ENCODE measurements around the gene ARHGAP26.

The ARHGAP26 gene

DNA sequence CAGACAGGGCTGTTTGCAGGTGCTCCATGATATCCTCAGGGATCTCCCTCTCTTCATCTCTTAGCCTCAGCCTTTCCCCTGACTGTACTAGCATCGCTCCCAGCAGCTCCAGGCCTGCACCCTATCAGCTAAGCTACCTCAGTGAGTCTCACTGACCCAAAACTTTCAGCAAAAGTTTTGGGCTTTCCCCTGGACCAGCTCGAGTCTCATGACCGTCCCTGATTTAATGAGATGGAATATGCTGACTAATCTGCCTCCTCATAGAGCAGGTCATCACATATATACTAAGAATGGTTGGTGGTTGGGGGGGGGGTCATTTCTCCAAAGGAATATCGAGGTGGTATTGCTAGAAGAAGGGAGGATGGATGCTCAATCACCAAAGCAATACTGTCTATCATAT, 481.8 kb downstream of the ARHGAP26 start:
- no peak for FAIRE-seq
- no peak for DNase-seq (ENCODE audit: low spot score)

DNA sequence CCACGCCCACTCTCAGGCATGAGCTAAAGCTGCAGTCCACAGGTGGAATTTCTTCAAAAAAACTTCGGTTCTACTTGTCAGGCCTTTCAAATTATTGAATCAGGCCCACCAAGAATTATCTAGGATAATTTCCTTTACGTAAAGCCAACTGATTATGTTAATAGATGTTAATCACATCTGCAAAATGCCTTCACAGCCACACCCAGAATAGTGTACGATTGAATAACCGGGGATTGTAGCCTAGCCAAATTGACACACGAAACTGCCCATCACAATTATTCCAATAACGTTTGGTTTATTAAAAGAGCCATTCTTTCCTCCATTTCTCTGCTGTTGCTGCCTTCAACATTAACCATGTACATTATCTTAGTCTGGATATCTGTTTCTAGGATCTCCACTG, 484.6 kb downstream of the ARHGAP26 start:
- DNase-seq (ENCODE audit: low spot score) (no peak), FAIRE-seq (no peak)

DNA sequence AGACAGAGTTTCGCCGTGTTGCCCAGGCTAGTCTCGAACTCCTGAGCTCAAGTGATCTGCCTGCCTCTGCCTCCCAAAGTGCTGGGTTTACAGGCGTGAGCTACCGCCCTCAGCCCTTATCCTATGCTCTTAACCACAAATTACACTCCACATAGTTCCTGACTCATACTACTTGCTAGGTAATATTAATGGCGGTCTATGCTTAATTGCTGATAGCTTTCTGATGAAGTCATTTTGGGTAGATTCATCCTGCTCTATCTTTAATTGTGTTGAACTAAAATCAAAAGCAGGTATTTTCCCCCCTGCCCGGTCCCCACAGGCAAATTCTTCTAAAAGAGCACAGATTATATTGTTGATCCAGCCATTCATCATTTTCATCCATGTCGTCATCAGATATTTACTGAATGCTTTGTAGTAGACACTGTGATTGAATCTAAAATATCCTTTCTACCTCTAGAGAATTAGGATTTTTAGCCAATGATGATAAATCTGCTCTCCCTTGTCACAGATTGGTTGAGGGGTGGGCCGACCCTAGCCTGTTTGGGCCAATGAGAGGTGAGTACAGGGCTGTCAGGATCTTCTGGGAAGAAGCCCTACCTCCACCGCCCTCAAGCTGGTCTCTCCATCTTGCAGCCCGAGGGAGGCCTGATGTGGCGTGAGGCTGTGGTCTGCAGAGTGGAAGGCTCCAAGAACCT, 488.5 kb downstream of the ARHGAP26 start:
- DNase-seq (ENCODE audit: low spot score) (peak; percentile 64), FAIRE-seq (no peak)

DNA sequence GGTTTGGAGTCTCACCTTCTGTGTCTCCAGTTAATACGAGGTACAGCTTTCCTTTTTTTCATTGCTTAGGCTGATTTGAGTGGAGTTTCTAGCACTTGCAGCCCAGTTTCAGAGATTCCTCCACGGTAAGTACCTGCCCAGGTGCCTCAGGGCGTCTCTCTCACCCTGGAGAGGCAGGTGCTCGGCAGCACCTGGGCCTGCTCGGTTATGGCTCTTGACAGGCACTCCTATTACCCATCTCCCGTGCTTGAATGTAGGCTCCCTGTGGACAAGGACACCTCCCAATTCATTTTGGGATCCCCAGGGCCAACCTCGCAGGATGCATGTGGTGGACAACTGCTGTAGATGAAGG, 489.1 kb downstream of the ARHGAP26 start:
- FAIRE-seq (no peak), DNase-seq (ENCODE audit: low spot score) (no peak)

DNA sequence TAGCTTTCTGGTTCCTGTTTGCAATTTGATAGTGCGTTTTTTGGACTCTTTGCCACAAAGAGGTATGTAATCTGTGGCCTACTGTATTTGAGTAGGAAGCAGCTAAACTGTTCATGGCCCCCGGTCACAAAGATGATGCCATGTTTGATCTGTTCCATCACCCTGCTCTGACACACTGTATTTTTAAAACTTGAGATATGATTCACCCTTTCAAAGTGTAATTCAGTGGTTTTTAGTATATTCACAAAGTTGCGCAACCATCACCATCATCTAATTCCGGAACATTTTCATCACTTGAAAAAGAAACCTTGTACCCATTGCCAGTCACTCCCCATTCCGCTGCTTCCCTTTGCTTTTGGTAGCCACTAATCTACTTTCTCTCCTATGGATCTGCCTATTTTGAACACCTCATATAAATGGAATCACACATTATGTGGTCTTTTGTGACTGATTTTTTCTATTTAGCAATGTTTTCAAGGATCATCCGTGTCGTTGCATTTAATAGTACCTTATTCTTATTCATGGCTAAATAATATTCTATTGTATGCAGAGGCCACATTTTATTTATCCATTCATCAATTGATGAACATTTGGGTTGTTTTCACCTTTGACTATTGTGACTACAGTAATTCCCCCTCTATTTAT, 491.7 kb downstream of the ARHGAP26 start:
- FAIRE-seq = peak; percentile 60
- peak; percentile 84 for DNase-seq (ENCODE audit: low spot score)

DNA sequence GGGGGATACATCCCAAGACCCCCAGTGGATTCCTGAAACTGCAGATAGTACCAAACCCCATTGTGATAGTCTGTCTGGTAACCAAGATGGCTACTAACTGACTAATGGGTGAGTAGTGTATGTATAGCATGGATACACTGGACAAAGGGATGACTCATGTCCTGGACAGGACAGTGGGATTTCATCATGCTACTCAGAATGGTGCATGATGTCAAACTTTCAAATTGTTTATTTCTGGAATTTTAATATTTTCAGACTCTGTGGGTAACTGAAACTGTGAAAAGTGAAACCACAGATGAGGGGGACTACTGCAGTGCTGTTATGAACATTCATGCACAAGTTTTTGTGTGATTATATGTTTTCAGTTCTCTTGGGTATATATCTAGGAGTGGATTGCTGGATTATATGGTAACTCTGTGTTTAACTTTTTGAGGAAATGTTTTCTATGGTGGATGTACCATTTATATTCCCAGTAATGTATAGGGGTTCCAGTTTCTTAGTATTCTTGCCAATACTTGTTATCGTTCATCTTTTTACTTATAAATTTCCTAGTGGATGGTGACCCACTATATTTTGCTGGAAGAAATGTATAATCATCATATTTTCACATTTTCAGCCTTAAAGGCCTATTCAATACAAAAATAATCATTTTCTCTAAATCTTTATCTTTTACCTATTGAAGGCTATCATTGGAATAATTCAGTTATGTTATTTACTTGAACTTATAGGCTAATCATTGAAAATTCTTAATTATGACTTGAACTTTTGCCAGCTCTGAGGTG, 492.4 kb downstream of the ARHGAP26 start:
- FAIRE-seq (peak; percentile 86), DNase-seq (ENCODE audit: low spot score) (peak; percentile 91)

DNA sequence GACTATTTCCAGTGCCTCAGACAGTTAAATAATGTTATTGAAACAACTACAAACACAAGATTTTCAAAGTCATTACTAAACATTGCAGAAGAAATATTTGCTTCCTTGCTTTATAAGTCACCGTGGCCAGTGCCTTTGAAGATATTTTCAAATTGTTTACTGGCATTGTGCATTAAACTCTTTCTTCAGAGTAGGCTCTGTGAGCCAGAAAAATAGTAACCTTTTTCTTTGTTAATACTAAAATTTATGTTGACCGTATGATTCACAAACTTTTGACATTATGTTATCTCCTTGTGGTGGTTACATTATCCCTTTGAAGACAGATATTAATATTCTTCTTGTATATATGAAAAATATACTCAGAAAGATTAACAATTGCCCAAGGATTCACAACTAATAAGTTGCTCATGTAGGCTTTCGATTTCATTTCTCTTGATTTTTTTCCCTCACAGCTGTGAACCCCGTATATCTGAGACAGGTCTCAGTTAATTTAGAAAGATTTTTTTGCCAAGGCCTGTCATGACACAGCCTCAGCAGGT, 493.2 kb downstream of the ARHGAP26 start:
- FAIRE-seq (peak; percentile 22), DNase-seq (ENCODE audit: low spot score) (no peak)

DNA sequence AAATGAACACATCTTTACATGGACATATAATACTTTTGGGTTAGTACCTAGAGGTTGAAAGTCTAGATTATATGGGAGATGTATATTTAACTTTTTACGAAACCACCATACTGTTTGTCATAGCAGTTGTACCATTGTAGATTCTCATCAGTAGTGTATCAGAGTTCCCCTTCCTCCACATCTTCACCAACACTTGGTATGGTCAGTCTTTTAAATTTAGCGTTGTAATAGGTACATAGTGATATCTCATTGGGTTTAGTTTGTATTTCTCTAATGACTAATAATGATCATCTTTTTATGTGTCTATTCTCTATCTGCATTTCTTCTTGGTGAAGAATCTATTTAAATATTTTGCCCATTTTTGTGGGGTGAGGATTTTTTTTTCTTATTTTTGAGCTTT, 495.8 kb downstream of the ARHGAP26 start:
- FAIRE-seq = no peak
- no peak for DNase-seq (ENCODE audit: low spot score)

DNA sequence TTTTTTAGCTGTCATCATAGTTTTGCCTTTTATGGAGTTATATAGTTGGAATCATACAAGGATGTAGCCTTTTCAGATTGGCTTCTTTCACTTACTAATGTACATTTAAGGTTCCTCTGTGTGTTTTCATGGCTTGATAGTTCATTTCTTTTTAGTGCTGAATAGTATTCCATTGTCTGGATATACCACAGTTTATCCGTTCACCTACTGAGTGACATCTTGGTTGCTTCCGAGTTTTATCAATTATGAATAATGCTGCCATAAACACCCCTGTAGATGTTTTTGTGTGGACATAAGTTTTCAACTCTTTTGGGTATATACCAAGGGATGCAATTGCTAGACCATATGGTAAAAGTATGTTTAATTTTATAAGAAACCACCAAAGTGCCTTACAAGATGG, 497.0 kb downstream of the ARHGAP26 start:
- FAIRE-seq (no peak), DNase-seq (ENCODE audit: low spot score) (no peak)

DNA sequence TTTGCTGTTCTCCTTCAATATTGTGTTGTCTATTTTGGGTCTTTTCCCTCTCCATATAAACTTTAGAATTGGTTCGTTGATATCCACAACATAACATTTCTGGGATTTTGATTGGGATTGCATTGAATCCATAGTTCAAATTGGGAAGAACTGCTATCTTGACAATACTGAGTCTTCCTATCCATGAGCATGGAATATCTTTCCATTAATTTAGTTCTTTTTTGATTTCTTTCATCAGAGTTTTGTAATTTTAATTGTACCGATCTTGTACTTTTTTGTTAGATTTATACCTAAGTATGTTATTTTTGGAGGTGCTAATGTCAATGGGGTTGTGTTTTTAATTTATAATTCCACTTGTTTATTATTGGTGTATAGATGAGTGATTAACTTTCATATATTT, 498.2 kb downstream of the ARHGAP26 start:
- FAIRE-seq (peak; percentile 36), DNase-seq (ENCODE audit: low spot score) (no peak)

DNA sequence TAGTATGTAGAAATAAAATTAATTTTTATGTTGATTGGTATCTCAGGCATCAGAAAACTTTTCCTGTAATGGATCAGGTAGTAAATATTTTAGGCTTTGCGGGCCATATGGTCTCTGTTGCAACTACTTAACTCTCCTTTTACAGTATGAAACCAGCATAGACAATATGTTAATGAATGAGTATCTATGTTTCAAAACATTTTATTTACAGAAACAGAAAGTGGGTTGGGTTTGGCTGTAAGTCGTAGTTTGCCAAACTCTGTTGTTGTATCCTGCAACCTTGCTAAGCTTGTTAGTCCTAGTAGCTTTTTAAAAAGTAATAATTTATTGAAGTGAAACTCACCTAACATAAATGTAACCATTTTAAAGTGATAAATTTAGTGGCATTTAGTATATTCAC, 501.3 kb downstream of the ARHGAP26 start:
- FAIRE-seq = no peak
- DNase-seq (ENCODE audit: low spot score) = no peak

DNA sequence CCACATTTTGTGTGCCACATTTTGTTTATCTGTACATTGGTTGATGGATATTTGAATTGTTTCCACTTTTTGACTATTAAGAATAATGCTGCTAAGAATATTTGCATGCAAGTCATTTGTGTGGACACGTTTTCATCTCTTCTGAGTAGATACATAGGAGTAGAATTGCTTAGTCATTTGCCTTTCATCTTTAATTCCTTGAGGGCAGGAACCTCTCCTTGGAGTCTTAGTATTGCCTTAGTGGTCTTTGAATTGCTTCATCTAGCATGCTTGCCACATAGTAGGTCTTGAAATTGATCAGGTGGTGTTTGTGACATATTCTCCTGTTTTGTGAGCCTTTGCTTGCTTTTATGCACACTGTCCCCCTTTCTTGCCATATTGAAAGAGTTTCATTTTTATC, 504.8 kb downstream of the ARHGAP26 start:
- FAIRE-seq (no peak), DNase-seq (ENCODE audit: low spot score) (no peak)

DNA sequence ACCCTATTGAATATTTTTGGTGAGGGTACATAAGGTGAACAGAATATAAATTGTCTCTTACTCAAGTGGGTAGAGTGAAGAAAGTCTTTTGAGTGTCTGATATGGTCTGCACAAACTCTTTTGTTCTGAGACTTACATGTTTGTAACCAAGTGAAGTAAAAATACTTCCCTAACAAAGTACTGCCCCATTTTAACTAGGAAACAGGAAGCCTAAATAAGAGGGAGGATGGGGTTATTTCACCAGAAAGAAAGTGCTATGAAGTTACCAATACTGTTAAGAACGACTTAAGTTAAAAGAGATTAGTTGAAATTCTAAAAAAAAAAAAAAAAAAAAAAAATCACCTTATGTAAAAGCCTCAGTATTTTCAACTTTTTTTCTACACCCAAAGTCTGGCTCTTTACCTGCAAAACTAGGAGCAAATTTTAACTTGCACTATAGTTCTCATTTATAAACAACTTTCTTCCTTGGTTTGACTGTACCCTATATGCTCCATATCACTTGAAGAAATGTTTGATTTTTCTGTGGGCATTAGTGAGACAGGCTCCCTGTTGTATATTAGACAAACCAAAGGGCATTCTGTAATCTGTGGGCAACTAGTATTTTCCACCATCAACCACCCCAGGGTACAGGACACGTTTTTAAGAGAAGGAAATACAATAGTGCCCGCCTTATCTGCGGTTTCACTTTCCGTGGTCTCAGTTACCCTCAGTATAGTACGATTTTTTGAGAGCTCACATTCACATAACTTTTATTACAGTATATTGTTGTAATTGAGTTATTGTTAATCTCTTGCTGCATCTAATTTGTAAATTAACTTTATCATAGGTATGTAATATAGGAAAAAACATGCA, 505.6 kb downstream of the ARHGAP26 start:
- FAIRE-seq (no peak), DNase-seq (ENCODE audit: low spot score) (no peak)

DNA sequence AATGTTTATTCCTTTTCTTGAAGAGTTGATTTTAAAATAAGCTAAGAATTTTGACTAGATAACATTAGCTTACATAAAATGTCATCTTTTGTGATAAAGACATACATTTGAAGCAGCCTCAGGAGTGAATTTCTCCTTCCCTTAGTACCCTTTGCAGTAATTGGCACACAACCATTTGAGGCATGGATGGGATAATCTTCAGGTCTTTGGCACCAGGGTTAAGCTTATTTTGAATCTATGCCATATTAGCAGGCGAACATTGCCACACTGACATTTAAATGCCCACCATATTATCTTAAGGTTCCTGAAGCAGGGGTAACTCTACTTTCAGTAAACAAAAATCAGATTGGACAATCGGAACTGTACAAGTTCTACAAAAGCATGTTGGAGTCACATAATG, 507.4 kb downstream of the ARHGAP26 start:
- DNase-seq (ENCODE audit: low spot score) = no peak
- FAIRE-seq = no peak

Data from RCC 7860 (cell line).